Psoas muscle (tissue), 8 donors: ENCODE measurements around the gene SNRPD3. TPM values are rescaled to one million over a fixed set of nuclear protein-coding genes. Genes with fewer than 3 reads are reported as not detected.
"Not testable (repeated sequence)": the region's sequence is repeated elsewhere in the genome, so short reads cannot be mapped to it uniquely, and the experiment has no call there.

ENCODE experiments used
- ATAC-seq, 4 donors: fragments of 200-7000 bp; cut with Tn5 transposase; one replicate each; pipeline ENCODE4 v1.9.1; 2020; ENCODE audit warnings: moderate library complexity in 3 of 4, mild to moderate bottlenecking in 2 of 4
- DNase-seq, 2 donors: peaks; one replicate each; pipeline ENCODE4 v3.0.0-alpha.2; 2020
- H3K27ac ChIP-seq: fragments of 200-600 bp; one replicate; pipeline ENCODE4 v1.8.0; 2022
- H3K27me3 ChIP-seq, 3 donors: fragments of 200-600 bp in 1 of 3; one replicate each; pipeline versions ENCODE4 v1.6.1 to v1.8.0; 2013 to 2022; ENCODE audit warnings: low read length in 2 of 3, mild to moderate bottlenecking in 2 of 3, moderate library complexity in 1 of 3; ENCODE audit not compliant: insufficient read depth in 3 of 3
- H3K36me3 ChIP-seq, 2 donors: fragments of 200-600 bp in 1 of 2; one replicate each; pipeline versions ENCODE4 v1.6.1 to v1.8.0; 2013 to 2022; ENCODE audit warnings: low read depth in 1 of 2, mild to moderate bottlenecking in 1 of 2, moderate library complexity in 1 of 2; ENCODE audit not compliant: insufficient read depth in 1 of 2
- H3K4me1 ChIP-seq: fragments of 200-600 bp; one replicate; pipeline ENCODE4 v1.8.0; 2022
- H3K4me3 ChIP-seq: fragments of 200-600 bp; one replicate; pipeline ENCODE4 v1.8.0; 2022; ENCODE audit warnings: mild to moderate bottlenecking
- H3K9me3 ChIP-seq: fragments of 200-600 bp; one replicate; pipeline ENCODE4 v1.8.0; 2022
- CTCF ChIP-seq: fragments of 200-600 bp; IDR thresholded peaks from one replicate; pipeline ENCODE4 v1.8.0; 2022; ENCODE audit warnings: antibody characterized with exemption
- WGBS, 3 donors: extraction: QIAGEN DNeasy Blood & Tissue Kit; methylation state at CpG; one replicate each; pipeline versions ENCODE4 v1.1.6 to v1.1.7; 2013; 5-methylcytosine and 5-hydroxymethylcytosine counted together
- intact Hi-C, 2 donors: fragments of 100-400 bp; cut with DNase I; formaldehyde crosslinking; loops; one replicate each; pipeline versions ENCODE4 v1.11.0 to v1.14.2; 2022
- polyA plus RNA-seq, 3 donors: library from polyadenylated mRNA; stranded (reverse); fragments of 200-250 nt; gene quantifications; one replicate each; pipeline ENCODE4 v1.2.3, GENCODE V29; 2013
- total RNA-seq, 4 donors: library from RNA; stranded (reverse); fragmentation: NEBNext Ultra II Directional in 2 of 4; extraction: Animal tissue kit (Norgen Biotek cat#: 25700) in 2 of 4; gene quantifications; one replicate each; pipeline versions ENCODE4 v1.2.1 to v1.2.4, GENCODE V29; 2021 to 2023
- donor health status: healthy with polysubstance abuse.
- donor health status: DM: no; HTN: no; CAD: no; lungs with moderate emphysema.
- donor health status: Bipolar disorder and iron deficiency.
- donor health status: healthy.
- donor health status: DM: yes; HTN: yes; CAD: no.
- donor health status: DM: no; HTN: no; CAD: no.
- donor health status: DM: no; HTN: no; CAD: no.
- donor health status: DM: yes; HTN: yes; CAD: no.

SNRPD3 gene
- total and polyA plus RNA-seq, 7 donors: 68.8 to 129 (median 82.7) TPM

- Histone ChIP-seq H3K4me1 (no peaks in the 10 kb centered on the region), H3K4me3 (no peak overlapping the region), H3K27me3 (no peaks in the 10 kb centered on the region), H3K27ac (no peak overlapping the region), H3K9me3 (no peaks in the 10 kb centered on the region), H3K36me3 (peaks cover 0 to 34% of the 10 kb centered on the region in 2 donors)
- 92 to 97% (median 94%) methylated on average over 6 of the region's 6 CpGs for WGBS, 3 donors
- no peak for ATAC-seq
- no peak for TF ChIP-seq CTCF
- no peak for DNase-seq
- intact Hi-C loops: no loop called here
Observed at GRCh38 chr22:24591286-24591830, 35.6 kb downstream of the SNRPD3 start.

GRCh38 chr22:24592058-24592850 is 36.5 kb downstream of the SNRPD3 start:
- H3K9me3 ChIP-seq: no peaks in the 10 kb centered on the region
- no peaks in the 10 kb centered on the region for H3K4me1 ChIP-seq
- no peaks in the 10 kb centered on the region for H3K27me3 ChIP-seq
- H3K4me3 ChIP-seq: peak overlapping the region; percentile 69
- 11 to 22% (median 13%) methylated on average over 20 to 33 of the region's 33 CpGs for WGBS, 3 donors
- ATAC-seq (peak; percentile 9 to 30 (median 18)), DNase-seq (no peak)
- H3K27ac ChIP-seq: peak overlapping the region; percentile 70
- H3K36me3 ChIP-seq: peaks cover 0 to 25% of the 10 kb centered on the region in 2 donors
- intact Hi-C loops: no loop called here
- no peak for TF ChIP-seq CTCF

GRCh38 chr22:24592851-24593558 is 37.2 kb downstream of the SNRPD3 start, which contains the start of gene LRRC75B:
TSS of gene LRRC75B (minus strand) at chr22:24593073. CDS start at chr22:24593039, 34 bp downstream.
- H3K27ac ChIP-seq: peak within 1 kb of the TSS; percentile 70
- WGBS, 3 donors: 3 to 6% (median 5%) methylated on average over 49 to 72 of the region's 72 CpGs
- intact Hi-C loops: no loop called here
- H3K9me3 ChIP-seq: no peaks in the 10 kb centered on the region
- DNase-seq (peak; percentile 91 to 93), ATAC-seq (peak; percentile 77 to 88 (median 83))
- peaks cover 0 to 17% of the 10 kb centered on the region in 2 donors for H3K36me3 ChIP-seq
- H3K27me3 ChIP-seq: no peaks in the 10 kb centered on the region
- no peaks in the 10 kb centered on the region for H3K4me1 ChIP-seq
- no peak for TF ChIP-seq CTCF
- H3K4me3 ChIP-seq: peak within 1 kb of the TSS; percentile 69

- intact Hi-C loops, H3K4me1 ChIP-seq, H3K9me3 ChIP-seq, DNase-seq, H3K27me3 ChIP-seq, ATAC-seq: not testable (repeated sequence)
- WGBS, 3 donors: 89 to 94% (median 92%) methylated on average over 10 of the region's 10 CpGs
- H3K27ac ChIP-seq: peak overlapping the region; percentile 70
- H3K4me3 ChIP-seq: peak overlapping the region; percentile 69
- peaks cover 0 to 12% of the 10 kb centered on the region in 2 donors for H3K36me3 ChIP-seq
Observed at GRCh38 chr22:24593559-24593835, 37.7 kb downstream of the SNRPD3 start.
